DOHH2 (cell line): ENCODE data around the gene EFS.

ENCODE experiments used
- H3F3A ChIP-seq: fragments of 200-600 bp; sonication (generic), shearing (Covaris generic); 2 replicates; pipeline ENCODE4 v1.6.0; 2016; ENCODE audit warnings: antibody characterized with exemption, mild to moderate bottlenecking; ENCODE audit not compliant: control insufficient read depth, insufficient read depth
- H3K27ac ChIP-seq: fragments of 200-600 bp; sonication (generic); 2 replicates; pipeline ENCODE4 v1.5.1; 2014; ENCODE audit warnings: low read depth, mild to moderate bottlenecking, low read length, moderate library complexity
- H3K27me3 ChIP-seq: fragments of 200-600 bp; sonication (generic); 2 replicates; pipeline ENCODE4 v1.6.1; 2014; ENCODE audit warnings: mild to moderate bottlenecking, low read length, mixed read lengths; ENCODE audit not compliant: control insufficient read depth
- H3K36me3 ChIP-seq: fragments of 200-600 bp; sonication (generic); 2 replicates; pipeline ENCODE4 v1.6.1; 2014; ENCODE audit warnings: mild to moderate bottlenecking, low read length, moderate library complexity, mixed read lengths; ENCODE audit not compliant: control insufficient read depth
- H3K4me1 ChIP-seq: fragments of 200-600 bp; sonication (generic); 2 replicates; pipeline ENCODE4 v1.6.1; 2014; ENCODE audit warnings: mild to moderate bottlenecking, low read length, mixed read lengths; ENCODE audit not compliant: control insufficient read depth
- H3K4me2 ChIP-seq: fragments of 200-600 bp; sonication (generic); 2 replicates; pipeline ENCODE4 v1.6.0; 2014; ENCODE audit warnings: mild to moderate bottlenecking, low read length, moderate library complexity
- H3K4me3 ChIP-seq: fragments of 200-600 bp; sonication (generic); 2 replicates; pipeline ENCODE4 v1.5.1; 2014; ENCODE audit warnings: mild to moderate bottlenecking, low read length, mixed read lengths
- H3K79me2 ChIP-seq: fragments of 200-600 bp; sonication (generic); 2 replicates; pipeline ENCODE4 v1.6.1; 2014; ENCODE audit warnings: mild to moderate bottlenecking, low read length, mixed read lengths; ENCODE audit not compliant: control insufficient read depth
- H3K9me2 ChIP-seq: fragments of 200-600 bp; sonication (generic); replicated peaks from 2 replicates; pipeline ENCODE4 v1.6.1; 2014; ENCODE audit warnings: mild to moderate bottlenecking, low read length, mixed read lengths; ENCODE audit not compliant: control insufficient read depth
- H3K9me3 ChIP-seq: fragments of 200-600 bp; sonication (generic); 2 replicates; pipeline ENCODE4 v1.6.1; 2014; ENCODE audit warnings: antibody characterized with exemption, low read length, mixed read lengths; ENCODE audit not compliant: control insufficient read depth, insufficient read depth
- H4K20me1 ChIP-seq: fragments of 200-600 bp; sonication (generic); 2 replicates; pipeline ENCODE4 v1.6.0; 2014; ENCODE audit warnings: low read depth, mild to moderate bottlenecking, antibody characterized with exemption, low read length, moderate library complexity; ENCODE audit not compliant: control insufficient read depth, insufficient read depth
- EZH2phosphoT487 ChIP-seq: fragments of 200-600 bp; sonication (generic); IDR thresholded peaks from 2 replicates; pipeline ENCODE4 v1.6.1; 2017; ENCODE audit warnings: borderline replicate concordance, mild to moderate bottlenecking, antibody characterized with exemption, low read length, moderate library complexity, mixed read lengths
- TF ChIP-seq, protein P1 (sequence below): fragments of 200-600 bp; sonication (generic); IDR thresholded peaks from one replicate; pipeline ENCODE4 v1.5.1; 2014; ENCODE audit warnings: antibody characterized with exemption, mild to moderate bottlenecking, low read depth, low read length; ENCODE audit not compliant: poor library complexity, severe bottlenecking

EFS gene

DNA sequence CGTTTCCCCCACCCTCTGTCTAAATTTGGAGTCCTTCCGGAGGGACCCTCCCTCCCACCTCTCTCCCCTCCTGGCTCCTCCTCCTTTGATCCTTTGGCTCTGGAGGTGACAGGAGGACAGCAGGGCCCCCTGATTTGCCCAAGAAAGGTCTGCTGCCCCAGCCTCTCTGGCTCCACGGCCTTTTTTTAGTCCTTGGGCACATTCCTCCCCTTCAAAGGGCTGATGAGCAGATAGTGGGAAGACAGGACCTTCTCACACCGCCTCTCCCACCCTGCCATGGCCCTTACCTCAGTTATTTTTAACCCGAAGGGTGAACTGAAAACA, 43.3 kb upstream of the EFS start:
- TF ChIP-seq EZH2phosphoT487: no peak
- TF ChIP-seq, protein P1, sequence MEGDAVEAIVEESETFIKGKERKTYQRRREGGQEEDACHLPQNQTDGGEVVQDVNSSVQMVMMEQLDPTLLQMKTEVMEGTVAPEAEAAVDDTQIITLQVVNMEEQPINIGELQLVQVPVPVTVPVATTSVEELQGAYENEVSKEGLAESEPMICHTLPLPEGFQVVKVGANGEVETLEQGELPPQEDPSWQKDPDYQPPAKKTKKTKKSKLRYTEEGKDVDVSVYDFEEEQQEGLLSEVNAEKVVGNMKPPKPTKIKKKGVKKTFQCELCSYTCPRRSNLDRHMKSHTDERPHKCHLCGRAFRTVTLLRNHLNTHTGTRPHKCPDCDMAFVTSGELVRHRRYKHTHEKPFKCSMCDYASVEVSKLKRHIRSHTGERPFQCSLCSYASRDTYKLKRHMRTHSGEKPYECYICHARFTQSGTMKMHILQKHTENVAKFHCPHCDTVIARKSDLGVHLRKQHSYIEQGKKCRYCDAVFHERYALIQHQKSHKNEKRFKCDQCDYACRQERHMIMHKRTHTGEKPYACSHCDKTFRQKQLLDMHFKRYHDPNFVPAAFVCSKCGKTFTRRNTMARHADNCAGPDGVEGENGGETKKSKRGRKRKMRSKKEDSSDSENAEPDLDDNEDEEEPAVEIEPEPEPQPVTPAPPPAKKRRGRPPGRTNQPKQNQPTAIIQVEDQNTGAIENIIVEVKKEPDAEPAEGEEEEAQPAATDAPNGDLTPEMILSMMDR: no peak
- Histone ChIP-seq H3K27me3 (no peaks in the 10 kb centered on the region), H3K36me3 (no peaks in the 10 kb centered on the region), H3K9me2 (no peaks in the 10 kb centered on the region), H3K27ac (no peak overlapping the region), H3K79me2 (no peaks in the 10 kb centered on the region), H4K20me1 (no peaks in the 10 kb centered on the region), H3K4me3 (no peak overlapping the region), H3K9me3 (no peaks in the 10 kb centered on the region), H3F3A (no peaks in the 10 kb centered on the region), H3K4me1 (no peaks in the 10 kb centered on the region), H3K4me2 (no peak overlapping the region)

DNA sequence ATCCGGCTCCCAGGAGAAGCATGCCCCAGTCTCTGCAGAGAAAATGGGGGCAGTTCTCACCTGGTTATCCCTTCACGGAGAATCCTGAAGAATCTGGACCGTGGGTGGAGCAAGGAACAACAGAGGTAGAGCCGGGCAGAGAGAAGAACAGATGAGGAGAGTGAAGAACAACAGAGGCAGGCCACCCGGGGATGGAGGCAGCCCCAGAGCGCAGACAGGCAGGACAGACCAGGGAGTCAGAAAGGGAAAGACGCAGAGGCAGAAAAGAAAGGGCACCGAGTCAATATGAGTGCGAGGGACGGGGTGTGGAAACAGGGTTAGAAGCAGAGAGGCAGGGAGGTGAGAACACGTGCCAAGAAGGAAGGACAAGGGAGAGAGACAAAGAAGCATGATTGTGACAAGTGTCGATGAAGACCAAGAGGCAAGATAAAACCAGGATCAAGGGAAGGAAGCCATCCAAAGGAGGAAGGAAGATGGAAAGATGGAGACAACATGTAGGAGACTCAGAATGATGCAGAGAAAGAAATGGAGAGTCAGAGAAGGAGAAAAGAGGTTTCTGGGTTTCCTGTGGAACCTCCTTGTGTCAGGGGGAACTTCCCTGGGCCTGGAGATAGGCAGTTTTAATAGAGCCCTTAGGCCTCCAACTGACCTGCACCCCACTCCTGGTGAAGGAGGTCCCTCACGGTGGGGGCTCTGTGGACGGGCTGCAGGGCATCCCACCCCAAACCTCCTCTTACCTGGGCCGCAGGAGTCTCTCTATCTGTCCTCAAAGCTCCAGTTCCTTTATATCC, 42.7 kb upstream of the EFS start, which contains the start of gene MYH6:
Gene MYH6 (minus strand): TSS at position 758 of the 791 bp plus-strand sequence. CDS start 1,050 bp downstream, outside the sequence.
- Histone ChIP-seq H4K20me1 (no peaks in the 10 kb centered on the region), H3K4me2 (no peak within 1 kb of the TSS), H3K36me3 (no peaks in the 10 kb centered on the region), H3K9me3 (no peaks in the 10 kb centered on the region), H3K27ac (no peak within 1 kb of the TSS), H3K79me2 (no peaks in the 10 kb centered on the region), H3F3A (no peaks in the 10 kb centered on the region), H3K27me3 (no peaks in the 10 kb centered on the region), H3K4me1 (no peaks in the 10 kb centered on the region), H3K9me2 (no peaks in the 10 kb centered on the region), H3K4me3 (no peak within 1 kb of the TSS)
- TF ChIP-seq, protein P1: no peak
- no peak for TF ChIP-seq EZH2phosphoT487

DNA sequence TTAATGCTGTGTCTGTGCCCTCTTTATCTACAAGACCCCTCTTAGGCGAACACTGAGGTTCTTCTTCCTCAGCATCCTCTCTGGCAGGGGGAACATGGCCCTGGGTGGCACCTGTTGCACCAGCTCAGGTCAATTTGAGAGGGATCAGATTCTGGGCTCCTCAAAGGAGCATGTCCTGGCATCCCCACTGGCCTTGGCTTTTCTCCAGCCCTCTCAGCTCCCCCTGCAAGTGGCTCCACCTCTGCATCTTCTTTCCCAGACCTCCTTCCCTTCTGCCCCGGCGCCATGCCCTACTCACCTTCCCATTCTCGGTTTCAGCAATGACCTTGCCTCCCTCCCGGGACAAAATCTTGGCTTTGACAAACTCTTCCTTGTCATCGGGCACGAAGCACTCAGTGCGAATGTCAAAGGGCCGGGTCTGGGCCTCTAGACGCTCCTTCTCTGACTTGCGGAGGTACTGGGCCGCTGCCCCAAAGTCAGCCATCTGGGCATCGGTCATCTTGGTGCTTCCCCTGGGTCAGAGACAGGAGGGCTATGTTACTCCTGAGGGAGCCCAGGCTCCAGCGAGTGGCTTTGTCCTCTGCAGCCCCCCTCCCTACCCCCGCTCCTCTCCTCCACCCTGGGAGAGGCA, 41.9 kb upstream of the EFS start:
- Histone ChIP-seq H3K36me3 (no peaks in the 10 kb centered on the region), H3K9me3 (no peaks in the 10 kb centered on the region), H3K27me3 (no peaks in the 10 kb centered on the region), H3K27ac (no peak overlapping the region), H3F3A (no peaks in the 10 kb centered on the region), H3K4me2 (no peak overlapping the region), H3K79me2 (no peaks in the 10 kb centered on the region), H3K9me2 (no peaks in the 10 kb centered on the region), H3K4me3 (no peak overlapping the region), H3K4me1 (no peaks in the 10 kb centered on the region), H4K20me1 (no peaks in the 10 kb centered on the region)
- TF ChIP-seq, protein P1: no peak
- TF ChIP-seq EZH2phosphoT487: no peak
